GM21723 (cell line): ENCODE measurements around the gene SLC6A12.

Experiments used
- ATAC-seq: cut with Tn5 transposase; IDR thresholded peaks from one replicate; pipeline ENCODE4 v1.9.1; 2021; ENCODE audit warnings: mild to moderate bottlenecking, moderate library complexity; ENCODE audit not compliant: unreplicated experiment

Gene SLC6A12

DNA sequence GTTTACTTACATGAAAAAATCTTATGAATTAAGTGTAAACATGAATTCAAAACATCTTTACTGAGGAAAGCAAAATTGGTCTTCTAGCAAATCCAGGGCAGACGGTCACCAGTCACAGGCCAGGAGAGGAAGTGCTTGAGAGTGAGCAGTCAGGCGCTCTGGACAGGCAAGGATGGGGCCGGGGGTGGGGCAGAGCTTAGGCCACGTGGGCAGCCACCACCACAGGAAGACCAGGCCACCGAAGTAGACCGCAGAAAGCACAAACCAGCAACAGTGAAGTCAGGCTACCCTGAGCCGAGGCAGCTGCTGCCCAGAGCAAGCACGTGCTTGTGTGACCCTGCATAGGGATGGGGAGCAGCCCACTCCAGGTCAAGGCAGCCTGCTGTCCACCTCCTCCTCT, 33.5 kb downstream of the SLC6A12 start:
- no peak for ATAC-seq

DNA sequence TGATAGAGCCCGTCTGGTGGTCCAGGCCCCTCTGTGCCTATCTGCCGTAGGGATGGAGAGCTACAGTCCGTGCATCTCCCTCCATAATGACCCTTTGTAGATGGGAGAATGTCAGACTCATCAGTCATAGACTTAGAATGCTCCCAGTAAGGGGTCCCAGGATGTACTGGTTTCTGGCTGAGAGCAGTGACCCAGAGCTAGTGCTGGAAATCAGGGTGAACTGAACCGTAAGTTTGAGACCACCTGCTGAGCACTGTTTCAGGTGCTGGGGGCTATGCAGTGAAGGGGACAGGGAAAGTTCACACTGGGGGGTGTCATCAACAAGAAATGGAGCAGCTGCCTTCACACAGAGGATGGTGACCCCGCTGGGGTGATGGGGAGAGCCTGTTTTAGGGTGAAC, 34.1 kb downstream of the SLC6A12 start:
- ATAC-seq, result no peak

- ATAC-seq, result no peak
Measured at GRCh38 chr12:179131-179884, 34.6 kb downstream of the SLC6A12 start.

GRCh38 chr12:178829-179109, 35.2 kb downstream of the SLC6A12 start:
- ATAC-seq, result no peak

GRCh38 chr12:177980-178828, 35.8 kb downstream of the SLC6A12 start:
- no peak for ATAC-seq

DNA sequence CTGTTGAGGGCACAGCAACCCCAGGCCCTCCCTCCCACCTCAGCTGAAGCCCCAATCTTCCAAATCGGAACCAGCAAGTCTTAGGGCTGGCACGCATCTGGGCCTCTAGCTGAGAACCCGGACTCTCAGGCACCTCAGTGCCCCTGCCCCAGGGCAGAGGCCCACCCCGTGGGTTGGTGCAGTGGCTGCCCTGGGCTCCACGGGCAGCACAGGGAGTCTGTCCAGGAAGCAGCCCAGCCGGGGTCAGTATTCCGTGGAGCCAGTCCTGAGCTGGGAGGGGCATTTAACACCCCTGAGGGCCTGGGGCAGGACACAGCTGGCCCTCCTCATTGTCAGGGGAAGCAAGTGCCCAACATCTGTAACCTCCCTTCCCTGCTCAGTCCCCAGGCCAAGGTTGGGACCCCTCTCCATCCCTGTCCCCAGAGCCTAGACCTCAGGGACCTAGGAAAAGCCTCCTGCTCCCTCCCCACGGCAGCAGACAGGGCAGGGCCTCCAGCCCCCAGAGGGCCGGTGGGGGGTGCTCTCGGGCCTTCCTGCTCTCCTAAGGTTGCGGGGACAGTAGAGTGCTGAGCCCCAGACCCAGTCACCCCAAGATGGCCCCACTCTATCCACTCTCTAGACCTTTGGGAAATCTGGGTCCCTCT, 36.5 kb downstream of the SLC6A12 start:
- no peak for ATAC-seq

DNA sequence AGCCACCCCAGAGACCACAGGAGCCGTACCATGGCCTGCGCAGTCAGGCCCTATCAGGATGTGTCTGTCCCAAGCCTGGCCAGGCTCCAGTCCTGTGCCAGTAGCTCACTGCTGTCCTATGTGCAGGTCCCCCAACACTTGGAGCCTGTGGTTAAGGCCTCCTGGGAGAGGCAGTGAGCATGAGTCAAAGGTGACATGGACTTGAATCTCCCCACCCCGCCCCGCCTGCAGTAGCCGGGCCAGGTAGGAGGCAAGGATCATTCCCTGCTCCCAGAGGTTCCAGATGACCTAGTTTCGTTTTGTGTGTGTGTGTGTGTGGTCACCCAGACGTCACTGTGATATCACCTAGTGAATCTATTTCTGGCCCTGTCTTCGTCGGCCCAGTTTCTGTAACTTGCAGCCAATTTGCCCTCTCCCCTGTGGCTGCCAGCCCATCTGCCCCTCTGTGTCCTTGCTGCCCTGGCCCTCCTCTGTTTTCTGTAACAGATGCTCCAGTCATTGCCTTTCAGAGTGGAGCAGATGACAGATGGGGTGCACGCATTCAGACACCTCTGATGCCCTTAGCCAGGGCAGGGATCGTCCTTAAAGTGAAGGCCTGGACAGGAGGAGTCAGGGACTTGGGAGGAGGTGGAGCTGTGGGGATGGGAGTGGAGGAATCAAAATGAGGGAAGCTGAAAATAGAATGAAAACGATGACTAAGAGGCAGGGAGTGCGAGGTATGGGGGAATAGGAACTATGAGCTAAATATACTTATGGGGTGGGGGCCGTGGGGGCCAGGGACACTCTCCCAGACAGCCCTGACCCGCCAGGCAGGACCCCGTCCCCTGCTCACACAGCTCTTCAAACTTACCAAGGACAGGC, 37.4 kb downstream of the SLC6A12 start:
- ATAC-seq, result no peak

DNA sequence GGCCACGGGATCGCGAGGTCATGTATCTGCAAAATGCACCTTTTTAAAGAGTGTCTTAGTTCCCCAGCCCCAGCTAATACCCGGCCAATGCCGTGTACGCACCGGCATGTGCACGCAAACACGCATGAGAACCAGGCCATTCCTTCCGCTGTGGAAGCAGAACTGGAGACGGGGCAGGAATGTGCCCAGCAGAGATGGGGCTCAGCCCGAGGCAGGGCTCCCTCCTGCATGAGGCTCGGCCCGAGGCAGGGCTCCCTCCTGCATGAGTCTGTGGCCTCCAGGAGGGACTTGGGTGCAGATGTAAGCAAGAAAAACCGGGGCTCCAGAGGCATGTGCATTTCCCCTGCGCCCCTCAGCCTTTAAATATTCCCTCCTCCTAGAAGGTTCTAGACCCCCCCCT, 38.2 kb downstream of the SLC6A12 start:
- ATAC-seq, result no peak

DNA sequence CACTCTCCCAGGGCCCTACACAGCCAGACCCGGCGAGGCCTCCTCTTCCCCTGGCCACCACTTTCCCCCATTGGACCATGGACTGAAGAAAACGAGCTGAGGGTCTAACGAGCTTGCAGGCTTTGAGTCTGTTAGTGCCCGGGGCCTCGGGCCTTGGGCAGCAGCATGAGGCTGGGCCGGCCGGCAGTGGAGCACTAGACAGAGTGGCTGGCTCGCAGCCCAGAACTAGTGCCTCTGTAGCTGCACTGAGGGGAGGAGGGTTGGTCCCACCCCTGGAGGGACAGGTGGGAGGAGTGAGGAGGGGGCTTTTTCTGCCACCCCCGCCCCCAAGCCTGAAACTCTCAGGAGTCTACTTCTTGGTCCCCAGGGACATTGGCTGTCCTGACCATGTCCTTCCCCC, 38.7 kb downstream of the SLC6A12 start:
- ATAC-seq, result no peak

- ATAC-seq, result no peak
Measured at GRCh38 chr12:174596-174995, 39.4 kb downstream of the SLC6A12 start.

DNA sequence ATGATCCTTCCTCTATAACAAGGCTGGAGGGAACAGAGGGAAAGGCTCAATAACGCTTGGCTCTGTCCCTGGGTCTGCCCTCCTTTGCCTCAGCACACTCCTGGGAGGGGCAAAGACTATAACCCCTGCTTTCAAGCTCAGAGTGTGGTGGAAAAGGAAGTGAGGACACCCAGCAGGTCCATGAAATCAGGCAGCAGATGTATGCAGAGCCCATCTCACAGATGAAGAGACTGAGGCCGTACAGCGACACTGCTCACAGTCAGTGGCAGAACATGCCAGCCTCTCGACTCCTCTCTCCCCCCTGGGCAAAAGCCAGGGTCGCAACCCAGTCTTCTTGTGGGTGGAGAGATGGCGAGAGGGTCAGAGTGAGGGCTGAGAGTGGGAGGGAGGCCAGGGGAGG, 39.8 kb downstream of the SLC6A12 start:
- ATAC-seq, result no peak

DNA sequence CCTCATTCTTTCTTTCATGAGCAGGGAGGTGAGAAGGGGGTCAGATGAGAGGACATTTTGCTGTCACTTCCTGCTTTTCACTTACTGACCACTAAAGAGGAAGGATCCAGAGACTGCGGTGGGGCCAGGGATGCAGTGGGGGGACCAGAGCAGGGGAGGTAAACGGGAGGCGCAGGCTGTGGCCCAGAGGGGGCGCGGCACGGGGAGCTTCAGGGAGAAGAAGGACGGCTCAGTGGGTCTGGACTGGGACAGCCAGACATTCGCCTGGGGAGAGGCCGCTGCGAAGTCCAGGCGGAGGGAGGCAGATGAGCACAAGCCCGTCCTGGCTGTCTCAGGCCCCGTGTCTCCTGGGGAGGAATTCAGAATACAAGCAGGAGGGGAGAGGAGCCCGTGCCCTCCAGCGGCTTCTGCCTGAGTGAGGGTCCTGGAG, 41.2 kb downstream of the SLC6A12 start:
- ATAC-seq, result no peak

- ATAC-seq, result no peak
Measured at GRCh38 chr12:171743-172676, 41.9 kb downstream of the SLC6A12 start.

DNA sequence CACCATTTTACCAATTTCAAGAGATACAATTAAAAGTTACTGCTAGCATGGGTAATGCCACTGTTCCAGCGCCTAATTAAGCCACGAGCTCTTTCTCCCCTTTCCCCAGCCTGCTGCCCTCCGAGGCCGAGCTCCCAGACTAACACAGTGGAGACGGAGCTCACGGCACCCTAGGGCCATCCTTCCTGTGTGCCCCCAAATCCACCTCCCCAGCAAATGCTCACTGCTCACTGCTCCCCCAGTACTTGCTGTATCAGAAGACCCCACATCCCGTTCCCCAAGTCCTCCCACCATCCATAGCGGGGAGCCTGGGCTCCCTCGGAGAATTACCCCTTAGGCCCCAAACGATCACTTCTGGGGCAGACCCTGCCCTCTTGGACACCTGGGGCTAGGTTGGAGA, 42.7 kb downstream of the SLC6A12 start:
- no peak for ATAC-seq

- no peak for ATAC-seq
Measured at GRCh38 chr12:170371-171225, 43.4 kb downstream of the SLC6A12 start.

DNA sequence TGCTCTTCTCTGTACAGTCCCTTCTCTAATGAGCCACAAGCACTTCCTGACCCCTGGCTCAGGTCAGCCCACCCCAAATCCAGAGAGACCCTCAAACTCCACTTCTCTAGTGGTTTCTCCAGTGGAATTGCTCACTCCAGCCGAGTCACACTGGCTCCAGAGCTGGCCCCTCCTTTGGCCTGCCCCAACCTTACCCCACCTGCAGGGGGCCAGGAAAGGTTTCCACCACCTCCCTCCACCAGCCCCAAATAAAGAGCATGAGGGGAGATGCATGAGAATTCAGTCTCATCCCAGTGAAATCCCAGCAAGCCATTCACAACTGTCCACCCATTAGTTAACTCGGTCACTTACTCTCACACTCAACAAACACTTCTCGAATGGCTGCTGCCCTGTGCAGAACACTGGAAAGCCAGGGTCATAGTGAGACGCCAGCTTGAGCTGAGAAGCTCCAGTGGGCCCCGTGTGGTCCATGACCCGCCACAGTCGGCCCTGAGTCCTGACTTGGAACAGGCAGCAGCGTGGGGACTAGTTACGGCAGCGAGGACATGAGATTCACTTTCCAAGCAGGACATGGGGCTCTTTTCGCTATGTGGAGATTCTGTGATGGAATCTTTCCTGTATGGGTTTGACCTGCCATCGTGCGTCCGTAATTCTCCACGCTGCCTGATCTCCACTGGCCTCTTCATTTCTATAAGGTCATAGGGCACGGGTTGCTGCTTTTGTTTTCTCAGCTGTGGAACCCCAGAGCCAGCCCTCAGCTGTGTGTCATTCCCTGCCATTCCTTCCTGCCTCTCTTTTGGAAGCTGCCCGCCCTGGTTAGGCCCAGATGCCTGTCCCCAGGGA, 44.2 kb downstream of the SLC6A12 start:
- no peak for ATAC-seq

DNA sequence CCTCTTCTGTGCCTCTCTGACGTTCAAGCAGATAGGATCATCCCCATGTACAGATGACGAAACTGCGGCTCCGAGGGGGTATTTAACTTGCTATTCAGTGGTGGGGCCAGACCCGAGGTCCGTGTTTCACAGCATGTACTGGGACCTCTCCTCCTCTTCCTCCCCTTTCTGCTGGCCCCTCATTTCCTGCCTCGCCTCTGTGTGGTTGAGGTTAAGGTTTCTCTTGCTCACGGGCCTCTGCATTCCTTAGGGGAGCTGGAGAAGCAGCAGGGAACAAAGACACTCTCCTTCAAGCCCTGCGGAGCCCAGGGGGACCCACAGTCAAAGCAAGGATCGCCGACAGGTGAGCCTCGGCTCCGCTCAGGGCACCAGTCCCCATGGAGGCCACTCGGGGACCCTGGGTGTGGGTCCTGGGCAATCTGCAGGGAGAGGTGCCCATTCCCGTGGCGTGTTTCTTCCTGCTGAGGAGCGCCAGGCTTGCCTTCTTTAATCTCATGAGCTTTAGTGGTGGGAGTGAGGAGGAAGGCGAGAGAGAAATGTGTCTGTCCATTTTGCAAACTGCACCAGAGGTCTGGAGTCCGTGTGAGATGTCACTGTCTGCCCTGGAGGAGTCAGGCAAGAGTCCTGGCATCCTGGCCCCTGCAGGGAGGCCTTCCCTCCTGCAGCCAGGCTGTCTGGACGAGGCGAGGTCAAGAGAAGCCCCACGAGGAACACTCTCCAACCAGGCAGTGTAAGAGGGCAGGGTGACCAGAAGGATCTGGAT, 45.0 kb downstream of the SLC6A12 start:
- no peak for ATAC-seq
